HG03159 (cell line): ENCODE data around the gene CCNF.

Source experiments
- ATAC-seq: cut with Tn5 transposase; IDR thresholded peaks from one replicate; pipeline ENCODE4 v1.9.1; 2021; ENCODE audit warnings: mild to moderate bottlenecking, moderate library complexity; ENCODE audit not compliant: unreplicated experiment

Gene CCNF

DNA sequence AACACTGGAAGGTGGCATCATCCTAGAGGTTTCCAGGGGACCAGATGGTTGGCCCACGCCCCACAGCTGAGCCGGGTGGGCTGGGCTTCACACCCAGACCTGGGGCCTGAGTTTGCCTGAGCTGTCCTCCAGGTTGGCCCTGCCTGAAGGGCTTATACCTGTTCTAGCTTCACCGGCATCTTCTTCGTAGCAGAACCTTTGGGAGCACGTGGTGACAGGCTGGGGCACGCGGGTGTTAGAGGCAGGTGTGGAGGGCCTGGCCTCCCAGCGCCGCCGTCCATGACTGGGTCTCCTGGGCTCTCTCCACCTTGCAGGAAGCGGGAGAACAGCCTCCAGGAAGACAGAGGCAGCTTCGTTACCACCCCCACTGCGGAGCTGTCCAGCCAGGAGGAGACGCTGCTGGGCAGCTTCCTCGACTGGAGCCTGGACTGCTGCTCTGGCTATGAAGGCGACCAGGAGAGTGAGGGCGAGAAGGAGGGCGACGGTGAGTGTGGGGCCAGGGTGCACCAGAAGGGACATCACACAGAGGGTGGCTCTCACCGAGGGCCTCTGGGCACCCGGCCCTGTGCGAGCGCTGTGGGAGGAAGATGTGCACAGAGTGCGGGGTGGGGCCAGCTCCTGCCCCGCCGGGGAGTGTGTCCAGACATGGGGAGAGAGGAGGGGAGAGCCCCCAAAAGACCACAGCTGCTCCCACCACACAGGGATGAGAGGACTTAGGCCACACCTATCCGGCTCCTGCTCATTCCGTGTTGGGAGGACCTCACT, 26.0 kb downstream of the CCNF start:
- ATAC-seq = no peak

- ATAC-seq = no peak
Observed at GRCh38 chr16:2456551-2457153, 27.4 kb downstream of the CCNF start.

DNA sequence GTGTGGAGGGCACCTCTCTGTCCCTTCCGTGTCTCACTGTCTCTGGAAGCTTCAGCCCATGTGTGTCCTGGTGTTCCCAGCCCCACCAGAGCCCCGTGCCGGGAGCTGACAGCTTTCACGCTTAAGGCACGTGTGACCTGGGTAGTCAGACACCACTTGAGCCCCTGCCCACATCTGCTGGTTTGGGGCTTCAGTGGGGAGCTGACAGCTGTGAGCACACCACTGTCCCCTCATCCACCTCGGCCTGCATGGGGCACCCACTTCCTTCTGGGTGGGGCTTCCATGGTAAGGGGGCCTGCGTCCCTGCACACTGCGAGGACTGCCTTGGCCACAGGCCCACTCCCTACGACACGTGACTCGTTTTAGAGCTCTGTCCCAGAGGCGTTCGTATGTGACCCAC, 28.0 kb downstream of the CCNF start:
- no peak for ATAC-seq

DNA sequence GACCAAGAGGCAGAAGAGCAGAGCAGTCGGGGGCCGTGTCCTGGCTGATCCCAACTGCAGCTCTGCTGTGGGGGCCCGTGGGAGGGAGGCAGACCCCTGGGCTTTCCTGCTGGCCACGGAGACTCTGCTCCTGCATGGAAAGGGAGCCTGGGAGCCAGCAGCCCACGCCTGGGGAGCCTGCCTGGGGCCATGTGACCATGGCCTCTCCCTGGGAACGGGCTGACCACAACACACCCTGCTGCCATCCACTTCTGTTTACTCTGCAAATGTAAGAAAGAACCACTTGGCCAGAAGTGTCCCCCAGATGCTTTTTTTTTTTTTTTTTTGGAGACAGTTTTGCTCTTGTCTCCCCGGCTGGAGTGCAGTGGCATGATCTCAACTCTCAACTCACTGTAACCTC, 28.7 kb downstream of the CCNF start:
- ATAC-seq = no peak

DNA sequence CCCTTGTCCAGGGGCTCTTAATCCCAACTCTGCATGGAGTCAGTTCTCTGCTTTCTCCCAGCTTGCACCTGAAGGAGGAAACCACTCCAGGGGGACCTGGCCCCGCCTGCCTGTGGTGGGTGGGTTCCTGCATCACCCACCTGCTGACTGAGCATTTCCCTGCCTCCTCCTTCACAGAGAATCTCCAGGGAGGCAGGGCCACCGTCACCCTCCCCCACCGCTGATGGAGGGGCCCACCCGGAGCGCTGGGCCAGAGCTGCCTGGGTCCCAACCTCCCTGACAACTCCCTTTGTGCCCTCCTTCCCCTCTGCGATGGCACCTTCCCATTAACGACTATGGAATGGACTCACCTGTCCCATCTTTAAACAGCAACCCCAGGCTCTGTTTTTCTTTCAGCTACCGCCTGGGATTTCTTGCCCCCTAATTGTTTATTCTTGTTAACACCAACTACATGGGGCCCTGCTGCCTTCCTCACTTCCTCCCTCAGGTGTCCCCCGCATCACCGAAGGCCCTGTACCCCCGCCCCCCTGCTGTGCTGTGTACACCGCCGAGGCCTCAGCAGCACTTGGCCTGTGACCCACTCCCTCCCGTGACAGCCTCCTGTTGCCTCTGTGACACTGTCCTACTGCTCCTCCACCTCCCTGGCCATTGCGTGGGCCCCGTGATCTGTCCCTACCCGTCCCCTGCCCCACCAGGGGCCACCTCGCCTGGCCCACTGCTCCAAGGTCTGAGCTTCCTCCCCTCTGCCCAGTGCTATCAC, 29.8 kb downstream of the CCNF start:
- ATAC-seq = no peak

DNA sequence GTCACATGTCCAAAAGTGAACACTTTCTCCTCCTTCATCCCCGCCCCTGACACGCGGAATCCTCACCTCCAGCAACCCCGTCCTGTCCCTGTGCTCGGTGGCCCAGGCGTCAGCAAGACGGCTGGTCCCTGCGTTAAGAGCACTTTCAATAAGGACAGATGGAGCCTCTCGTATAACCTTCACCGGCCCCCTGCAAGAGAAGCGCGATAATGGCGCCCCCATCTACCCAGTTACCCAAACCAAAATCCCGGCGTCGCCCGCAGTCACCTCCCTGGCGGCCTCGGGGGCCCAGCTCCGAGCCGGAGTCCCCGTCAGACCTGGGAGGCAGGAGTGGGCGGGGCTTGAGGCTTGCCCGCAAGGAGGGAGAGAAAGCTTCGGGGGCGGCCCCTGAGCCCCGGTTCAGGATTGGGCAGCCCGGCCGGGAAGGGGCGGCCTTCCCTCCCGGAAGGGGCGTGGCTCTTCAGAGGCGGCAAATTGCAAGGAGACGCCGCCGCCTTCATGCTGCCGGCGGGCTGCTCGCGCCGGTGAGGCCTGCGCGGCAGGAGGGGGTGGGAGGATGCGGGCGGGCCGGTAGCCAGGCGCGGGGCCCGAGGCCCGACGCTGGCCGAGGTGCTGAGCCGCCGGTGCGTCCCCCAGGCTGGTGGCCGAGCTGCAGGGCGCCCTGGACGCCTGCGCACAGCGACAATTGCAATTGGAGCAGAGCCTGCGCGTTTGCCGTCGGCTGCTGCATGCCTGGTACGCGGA, 30.6 kb downstream of the CCNF start, which contains the start of gene TEDC2:
Gene TEDC2 (plus strand): TSS at position 463 of the 744 bp plus-strand sequence. CDS start 36 bp downstream, at position 499.
- ATAC-seq = peak; percentile 89

DNA sequence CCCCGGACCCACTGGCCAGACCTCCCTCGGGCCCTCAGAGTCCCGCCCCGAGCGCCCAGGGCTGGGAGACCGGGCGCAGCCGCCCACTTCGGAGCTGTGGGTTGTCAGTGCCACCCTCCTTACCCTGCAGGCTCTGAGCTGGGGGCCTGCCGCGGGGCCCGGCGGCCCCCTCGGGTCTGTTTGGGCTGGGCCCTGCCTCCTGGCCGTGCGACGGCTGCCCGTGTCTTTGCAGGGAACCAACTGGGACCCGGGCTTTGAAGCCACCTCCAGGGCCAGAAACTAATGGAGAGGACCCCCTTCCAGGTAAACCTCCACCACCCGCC, 31.1 kb downstream of the CCNF start:
- no peak for ATAC-seq

DNA sequence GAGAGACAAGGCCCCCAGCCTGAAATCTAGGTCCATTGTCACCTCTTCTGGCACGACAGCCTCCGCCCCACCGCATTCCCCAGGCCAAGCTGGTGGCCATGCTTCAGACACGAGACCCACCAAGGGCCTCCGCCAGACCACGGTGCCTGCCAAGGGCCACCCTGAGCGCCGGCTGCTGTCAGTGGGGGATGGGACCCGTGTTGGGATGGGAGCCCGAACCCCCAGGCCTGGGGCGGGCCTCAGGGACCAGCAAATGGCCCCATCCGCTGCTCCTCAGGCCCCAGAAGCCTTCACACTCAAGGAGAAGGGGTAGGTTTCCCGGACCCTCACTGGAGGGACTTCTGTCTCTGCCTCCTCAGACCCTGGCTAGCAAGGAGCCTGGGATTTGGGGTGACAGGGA, 31.7 kb downstream of the CCNF start:
- no peak for ATAC-seq

DNA sequence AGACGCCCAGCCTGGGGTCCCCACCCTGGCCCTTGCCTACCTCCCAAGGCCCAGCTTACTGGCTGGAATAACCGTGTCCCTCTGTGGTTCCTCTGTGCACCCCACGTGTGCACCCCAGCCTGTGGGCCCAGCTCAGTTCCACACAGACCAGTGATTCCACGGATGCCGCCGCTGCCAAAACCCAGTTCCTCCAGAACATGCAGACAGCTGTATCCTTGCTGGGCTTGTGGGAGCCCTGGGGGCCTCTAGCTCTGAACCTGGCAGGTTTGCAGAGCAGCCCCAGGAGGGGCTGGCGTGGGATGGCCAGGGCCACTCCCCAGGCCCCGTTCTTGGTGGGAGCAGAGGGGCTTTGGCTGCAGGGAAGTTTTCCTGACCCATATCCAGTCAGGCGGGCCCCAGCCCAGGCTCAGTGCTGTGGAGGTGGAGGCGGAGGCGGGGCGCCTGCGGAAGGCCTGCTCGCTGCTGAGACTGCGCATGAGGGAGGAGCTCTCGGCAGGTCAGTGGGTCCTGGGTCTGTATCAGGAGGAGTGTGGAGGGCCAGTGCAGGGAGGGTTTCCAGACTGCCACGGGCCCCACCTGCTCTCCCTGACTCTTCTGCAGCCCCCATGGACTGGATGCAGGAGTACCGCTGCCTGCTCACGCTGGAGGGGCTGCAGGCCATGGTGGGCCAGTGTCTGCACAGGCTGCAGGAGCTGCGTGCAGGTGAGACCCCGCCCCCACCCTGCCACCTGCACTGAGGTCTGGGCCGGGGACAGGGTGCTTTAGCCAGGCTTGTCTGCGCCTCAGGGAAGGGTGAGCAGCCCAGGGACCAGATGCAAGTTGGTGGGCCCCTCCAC, 33.0 kb downstream of the CCNF start:
- ATAC-seq = no peak

DNA sequence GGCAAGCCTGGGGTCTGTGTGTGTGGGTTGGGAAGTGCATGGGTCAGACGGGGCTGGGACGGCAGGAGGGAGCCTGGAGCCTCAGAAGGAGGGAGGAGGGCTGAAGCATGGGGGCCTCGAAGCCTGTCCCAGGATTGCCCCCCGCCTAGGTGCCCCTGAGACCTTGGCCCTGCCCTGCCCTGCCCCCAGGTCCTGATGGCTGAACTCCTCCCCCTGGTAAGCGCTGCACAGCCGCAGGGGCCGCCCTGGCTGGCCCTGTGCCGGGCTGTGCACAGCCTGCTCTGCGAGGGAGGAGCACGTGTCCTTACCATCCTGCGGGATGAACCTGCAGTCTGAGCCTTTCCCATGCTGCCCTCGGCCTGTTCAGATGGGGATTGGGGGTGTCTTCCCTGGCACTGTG, 35.1 kb downstream of the CCNF start:
- ATAC-seq = no peak

GRCh38 chr16:2465653-2466415, 36.6 kb downstream of the CCNF start:
- no peak for ATAC-seq

GRCh38 chr16:2466667-2467527, 37.6 kb downstream of the CCNF start:
- ATAC-seq = no peak

DNA sequence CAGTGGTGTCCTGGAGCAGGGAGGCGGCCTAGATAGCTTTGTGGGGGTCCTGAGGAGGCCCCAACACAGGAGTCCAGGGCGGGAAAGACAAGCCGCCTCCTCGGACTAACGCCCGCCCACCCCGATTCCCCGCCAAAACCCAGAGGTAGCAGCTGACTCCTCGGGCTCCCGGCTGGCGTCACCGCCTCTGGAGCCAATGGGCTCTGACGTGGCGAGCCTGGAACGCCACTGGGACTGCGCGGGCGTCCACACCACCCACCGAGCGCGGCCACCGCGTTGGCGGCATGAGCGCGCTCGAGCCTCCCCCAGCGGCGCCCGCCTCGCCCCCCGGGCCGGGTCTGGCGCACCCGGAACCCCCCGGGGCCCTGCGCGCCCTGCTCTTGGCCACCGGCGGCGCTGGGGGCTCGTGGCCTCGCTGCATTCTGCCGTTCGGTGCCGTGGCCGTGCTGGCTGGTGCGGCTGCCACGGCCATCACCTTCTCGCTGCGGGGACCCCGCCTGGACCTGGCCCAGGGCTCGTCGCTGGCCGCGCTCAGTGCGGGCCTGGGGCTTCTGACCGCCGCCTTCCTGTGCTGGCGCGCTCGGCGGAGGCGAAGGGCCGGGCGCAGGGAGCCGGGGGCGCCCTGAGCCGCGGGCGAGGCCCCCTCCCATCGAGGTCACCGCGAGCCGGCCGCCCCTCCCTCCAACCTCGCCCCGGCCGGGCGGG, 38.4 kb downstream of the CCNF start:
- ATAC-seq = no peak

GRCh38 chr16:2468233-2468724, 39.0 kb downstream of the CCNF start:
- ATAC-seq = no peak

DNA sequence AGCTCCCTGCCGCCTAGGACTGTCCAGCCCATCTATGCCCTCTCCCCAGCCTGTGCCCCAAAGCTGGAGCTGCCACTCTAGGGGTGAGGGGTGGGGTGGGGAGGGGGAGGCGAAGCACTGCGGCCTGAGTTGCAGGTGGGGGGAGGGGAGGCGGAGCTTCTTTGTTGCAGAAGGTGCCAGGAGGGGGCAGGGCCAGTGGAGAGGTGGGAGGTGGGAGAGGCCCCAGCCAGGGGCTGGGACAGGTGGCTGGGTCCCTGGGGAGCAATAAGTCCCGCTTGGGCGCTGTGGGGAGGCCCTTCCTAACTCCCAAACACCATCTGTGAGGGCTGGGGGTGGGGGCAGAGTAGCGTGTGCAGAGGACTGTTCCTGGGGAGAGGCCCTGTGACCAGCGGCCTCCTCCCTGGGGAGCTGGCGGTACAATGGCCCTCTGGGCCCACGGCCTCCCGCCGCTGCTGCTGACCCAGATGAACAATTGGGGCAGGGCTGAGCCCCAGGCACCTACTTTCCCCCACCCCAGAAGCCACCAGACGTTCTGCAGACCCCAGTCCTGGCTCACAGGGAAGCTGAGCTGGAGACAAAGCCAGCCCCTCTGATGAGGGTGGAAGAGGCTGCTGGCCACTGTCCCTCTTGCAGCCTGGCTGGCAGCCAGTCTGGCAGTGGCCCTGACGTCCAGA, 39.6 kb downstream of the CCNF start:
- no peak for ATAC-seq

DNA sequence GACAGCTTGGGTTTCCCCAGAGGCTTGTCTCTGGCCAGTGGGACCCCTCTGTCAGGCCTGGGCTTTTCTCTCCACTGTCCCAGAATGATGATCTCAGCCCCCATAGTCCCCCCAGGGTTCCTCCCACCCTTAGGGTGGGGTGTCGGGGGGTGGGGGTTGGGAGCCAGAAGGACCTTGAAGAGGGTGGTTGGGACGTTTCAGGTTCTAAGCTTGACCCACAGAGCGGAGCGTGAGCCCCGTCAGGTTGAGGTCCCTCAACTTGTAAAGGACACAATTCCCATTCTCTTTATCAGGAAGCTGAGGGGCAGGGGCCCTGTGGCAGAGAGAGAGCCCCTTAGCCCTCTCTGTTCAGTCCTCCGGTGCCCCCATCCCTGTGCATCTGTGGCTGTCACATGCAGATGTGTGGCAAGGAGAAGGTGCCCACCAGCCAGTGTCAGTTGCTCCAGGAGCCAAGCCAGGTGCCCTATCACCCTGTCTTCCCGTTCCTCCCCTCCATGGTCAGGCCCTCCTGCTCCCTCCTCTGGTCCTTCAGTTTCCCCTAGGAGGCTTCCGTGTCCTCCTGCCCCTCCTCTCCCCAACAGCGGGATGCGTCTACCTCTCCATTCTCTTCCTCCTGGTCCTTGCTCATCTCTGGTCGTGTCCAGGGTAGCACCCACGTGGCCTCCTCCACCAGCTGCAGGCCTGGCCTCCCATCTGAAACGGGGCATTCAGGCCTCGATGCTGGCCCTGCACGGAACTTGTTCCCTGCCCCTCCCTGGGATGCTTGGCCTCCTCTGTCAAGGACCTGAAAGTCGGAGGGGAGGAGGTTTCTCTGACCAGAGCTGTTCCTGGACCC, 40.4 kb downstream of the CCNF start:
- no peak for ATAC-seq

DNA sequence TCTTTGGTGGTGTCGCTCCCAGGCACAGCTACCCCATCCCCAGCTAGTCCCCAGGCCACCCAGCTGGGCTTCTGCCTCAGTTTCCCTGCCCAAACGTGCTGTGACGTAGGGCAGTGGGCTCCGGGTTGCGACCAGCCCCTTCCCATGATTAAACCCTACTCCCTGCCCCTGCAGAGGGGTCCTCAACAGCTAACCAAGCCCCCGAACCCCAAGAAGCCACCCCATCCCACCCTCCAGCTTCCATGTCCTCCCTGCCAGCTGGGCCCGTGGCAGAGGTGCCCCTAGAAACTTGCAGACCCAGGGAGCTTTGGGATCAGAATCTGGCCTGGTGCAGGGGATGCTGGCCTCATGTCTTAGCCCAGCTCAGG, 41.0 kb downstream of the CCNF start:
- ATAC-seq = no peak
